HG03159 (cell line): ENCODE measurements around the gene TSC22D2.

Experiments used
- ATAC-seq: cut with Tn5 transposase; IDR thresholded peaks from one replicate; pipeline ENCODE4 v1.9.1; 2021; ENCODE audit warnings: mild to moderate bottlenecking, moderate library complexity; ENCODE audit not compliant: unreplicated experiment

TSC22D2 gene

GRCh38 chr3:150384296-150385212, 23.5 kb upstream of the TSC22D2 start:
- ATAC-seq, result peak; percentile 98

DNA sequence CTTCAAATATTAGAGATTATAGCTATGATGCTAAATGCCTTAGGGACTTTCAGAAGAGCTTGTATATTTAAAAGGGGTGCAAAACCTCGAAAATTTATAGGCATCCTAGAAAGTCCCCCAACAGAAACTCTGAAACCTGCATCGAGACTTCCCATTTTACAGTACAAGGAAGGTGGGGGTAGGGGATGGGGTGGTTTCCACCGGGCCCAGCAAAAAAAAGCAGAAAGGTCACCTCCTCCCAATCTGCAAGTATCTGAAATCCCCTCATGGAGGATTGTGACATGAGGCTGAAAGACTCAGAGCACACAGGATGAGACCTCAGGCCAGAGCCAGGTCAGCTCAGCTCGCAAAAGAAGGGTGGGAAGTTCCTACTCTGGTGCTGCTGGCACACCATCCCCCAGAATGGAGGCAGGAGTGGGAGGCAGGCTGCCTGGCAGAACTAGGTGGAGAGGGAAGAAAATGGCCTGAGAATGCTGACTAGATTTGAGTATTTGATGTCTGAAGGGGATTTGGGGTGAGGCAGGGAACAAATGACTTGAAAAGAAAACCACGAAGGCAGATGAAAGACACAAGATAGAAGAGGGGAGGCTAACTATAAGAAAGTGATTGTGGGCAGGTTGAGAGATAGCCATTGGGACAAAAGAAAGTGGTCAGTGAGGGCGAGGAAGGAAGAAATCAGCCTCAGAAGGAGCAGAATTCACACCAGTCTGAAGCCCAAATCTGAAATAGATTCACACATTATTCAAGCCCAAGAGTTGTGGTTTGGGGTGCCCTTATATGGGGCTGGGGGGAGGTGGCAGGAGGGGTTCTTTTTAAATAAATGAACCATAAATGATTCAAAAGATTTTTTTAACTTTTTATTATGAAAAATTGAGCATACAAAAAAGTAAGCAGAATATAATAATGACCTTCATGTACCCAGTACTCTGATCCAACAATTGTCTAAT, 22.5 kb upstream of the TSC22D2 start:
- ATAC-seq, result peak; percentile 37

DNA sequence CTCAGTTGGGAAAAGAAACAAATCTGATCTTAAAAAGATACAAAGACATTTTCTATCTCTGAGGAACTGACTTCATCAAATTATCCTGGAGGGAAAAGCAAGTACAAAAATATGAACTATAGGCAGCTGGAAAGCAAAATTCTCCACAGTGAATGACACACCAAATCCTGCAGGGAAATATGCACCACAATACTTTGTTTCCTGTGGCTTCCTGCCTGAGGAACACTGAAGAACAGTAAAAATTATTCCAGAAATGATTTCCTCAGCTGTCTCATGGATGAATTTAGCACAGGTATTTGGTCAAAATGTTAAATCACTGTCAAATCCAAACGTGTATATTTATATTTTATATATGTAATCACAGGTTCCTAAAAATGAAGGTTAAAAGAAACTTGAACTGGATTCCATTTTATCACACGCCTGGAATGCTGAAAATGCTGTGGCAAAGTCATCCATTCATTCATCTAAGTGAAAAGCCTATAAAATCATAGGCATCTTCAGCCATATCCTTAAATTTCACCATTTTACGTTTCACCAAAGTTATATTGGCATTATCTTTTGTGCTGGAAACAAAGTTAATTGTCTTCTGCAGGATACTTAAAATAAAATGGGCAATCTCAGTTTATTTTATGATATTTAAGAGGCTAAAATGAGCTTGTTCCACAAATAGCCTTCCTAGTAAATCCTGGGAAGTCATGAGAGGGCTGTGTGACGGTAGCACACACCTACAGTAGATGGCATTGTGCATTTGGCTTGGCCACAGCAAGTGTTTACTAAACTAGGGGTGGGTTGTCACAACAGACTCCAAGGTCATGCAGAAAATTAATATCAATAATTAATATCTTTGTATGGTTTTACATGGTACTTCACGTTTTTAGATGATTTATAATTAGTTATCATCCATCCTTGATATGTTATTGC, 19.3 kb upstream of the TSC22D2 start:
- no peak for ATAC-seq

DNA sequence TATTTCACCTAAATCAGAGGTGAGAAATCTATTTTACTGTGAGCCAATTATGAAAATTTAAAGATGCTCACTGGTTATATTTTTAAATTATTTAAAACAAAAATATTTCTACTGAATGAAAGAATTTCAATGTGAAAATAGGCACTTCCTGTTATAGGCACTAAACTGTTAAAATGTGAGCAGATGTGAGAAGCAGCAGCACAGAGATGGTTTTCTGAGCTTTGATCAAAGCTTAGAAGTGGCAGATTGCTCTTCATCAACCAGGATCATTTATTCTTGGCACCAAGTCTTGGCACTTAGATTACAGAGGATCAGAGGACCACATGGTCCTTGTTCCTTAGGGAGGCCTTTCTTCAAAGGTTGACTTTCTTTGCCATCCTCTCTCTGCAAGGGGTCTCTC, 18.0 kb upstream of the TSC22D2 start:
- no peak for ATAC-seq

- no peak for ATAC-seq
Measured at GRCh38 chr3:150391161-150391560, 16.9 kb upstream of the TSC22D2 start.

- no peak for ATAC-seq
Measured at GRCh38 chr3:150393745-150394144, 14.4 kb upstream of the TSC22D2 start.

- no peak for ATAC-seq
Measured at GRCh38 chr3:150394606-150395005, 13.5 kb upstream of the TSC22D2 start.

- no peak for ATAC-seq
Measured at GRCh38 chr3:150396491-150396890, 11.6 kb upstream of the TSC22D2 start.

- ATAC-seq, result no peak
Measured at GRCh38 chr3:150396956-150397550, 11.0 kb upstream of the TSC22D2 start.

GRCh38 chr3:150399060-150399459, 9.0 kb upstream of the TSC22D2 start:
- no peak for ATAC-seq

GRCh38 chr3:150401285-150401684, 6.8 kb upstream of the TSC22D2 start:
- no peak for ATAC-seq

DNA sequence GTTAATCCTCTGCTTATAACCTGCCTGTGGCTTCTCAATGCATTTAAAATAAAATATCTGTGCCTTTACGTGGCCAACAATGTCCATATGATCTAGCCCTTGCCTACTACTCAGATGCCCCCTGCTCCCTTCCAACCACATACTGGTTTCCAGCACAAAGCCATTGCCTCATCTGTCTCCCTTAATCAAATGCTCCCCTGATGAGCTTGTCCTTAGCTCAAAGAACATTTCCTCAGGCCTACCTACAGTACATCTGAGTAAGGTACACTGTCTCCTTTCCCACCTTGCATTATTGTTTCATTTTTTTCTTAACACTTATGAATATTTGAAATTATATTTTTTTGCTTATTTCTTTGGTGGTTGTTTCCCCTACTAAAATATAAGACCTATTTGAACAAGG, 5.9 kb upstream of the TSC22D2 start:
- ATAC-seq, result no peak

DNA sequence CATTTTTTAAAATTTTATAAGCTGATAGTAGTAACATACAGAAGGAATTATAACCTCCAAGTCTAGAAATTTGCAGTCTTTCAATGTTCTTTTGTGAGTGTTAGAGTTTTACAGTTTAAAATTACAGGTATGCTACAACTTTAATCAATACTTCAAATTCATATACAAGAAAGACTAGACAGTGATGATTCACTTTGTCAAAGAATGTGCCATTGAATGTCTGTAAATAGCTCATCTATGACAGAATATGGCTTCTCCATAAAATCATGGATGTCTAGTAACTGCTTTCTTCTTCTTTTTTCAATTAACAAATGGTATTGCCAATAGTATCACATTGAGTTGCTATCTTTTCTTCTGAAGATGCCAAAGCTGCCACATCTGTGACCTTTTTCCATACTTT, 4.1 kb upstream of the TSC22D2 start:
- ATAC-seq, result no peak

- ATAC-seq, result no peak
Measured at GRCh38 chr3:150407051-150407807, 869 bp upstream of the TSC22D2 start.

- ATAC-seq, result peak; percentile 1
Measured at GRCh38 chr3:150407808-150408220, 284 bp upstream of the TSC22D2 start.

DNA sequence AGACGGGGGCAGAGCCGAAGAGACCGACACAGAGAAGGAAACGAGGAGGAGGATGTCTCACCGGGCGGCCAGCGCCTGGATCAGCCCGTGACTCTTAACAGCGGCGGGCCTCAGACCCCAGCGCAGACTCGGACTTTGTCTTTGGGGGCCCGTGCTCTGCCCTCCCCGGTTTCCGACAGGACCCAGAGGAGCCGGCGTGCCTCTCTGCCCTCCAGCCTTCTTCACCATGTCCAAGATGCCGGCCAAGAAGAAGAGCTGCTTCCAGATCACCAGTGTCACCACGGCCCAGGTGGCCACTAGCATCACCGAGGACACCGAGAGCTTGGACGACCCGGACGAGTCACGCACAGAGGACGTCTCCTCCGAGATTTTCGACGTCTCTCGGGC, 1.0 kb downstream of the TSC22D2 start:
- ATAC-seq, result no peak

- ATAC-seq, result peak; percentile 29
Measured at GRCh38 chr3:150409512-150410310, 1.6 kb downstream of the TSC22D2 start.

DNA sequence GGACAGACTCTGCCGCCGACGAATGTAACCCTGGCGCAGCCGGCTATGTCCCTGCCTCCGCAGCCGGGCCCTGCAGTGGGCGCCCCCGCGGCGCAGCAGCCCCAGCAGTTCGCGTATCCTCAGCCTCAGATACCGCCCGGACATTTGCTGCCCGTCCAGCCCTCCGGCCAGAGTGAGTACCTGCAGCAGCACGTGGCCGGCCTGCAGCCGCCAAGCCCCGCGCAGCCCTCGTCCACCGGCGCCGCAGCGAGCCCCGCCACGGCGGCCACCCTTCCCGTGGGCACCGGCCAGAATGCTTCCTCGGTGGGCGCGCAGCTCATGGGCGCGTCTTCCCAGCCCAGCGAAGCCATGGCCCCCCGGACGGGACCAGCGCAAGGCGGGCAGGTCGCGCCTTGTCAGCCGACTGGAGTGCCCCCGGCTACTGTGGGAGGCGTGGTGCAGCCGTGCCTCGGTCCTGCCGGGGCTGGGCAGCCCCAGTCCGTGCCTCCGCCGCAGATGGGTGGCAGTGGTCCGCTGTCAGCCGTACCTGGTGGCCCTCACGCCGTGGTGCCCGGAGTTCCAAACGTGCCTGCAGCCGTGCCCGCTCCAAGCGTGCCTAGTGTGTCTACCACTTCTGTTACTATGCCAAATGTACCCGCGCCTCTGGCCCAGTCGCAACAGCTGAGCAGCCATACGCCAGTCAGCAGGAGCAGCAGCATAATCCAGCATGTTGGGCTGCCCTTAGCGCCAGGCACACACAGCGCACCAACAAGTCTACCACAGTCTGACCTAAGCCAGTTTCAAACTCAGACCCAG, 2.4 kb downstream of the TSC22D2 start:
- no peak for ATAC-seq
